Activated CD8-positive, alpha-beta T cell treated with anti-CD3 and anti-CD28 coated beads for 36 hours (primary cell): ENCODE data around the gene OGFR. TPM values are rescaled to one million over a fixed set of nuclear protein-coding genes. Genes with fewer than 3 reads are reported as not detected.

Experiments
- ATAC-seq: fragments of 200-7000 bp; cut with Tn5 transposase; one replicate; pipeline ENCODE4 v1.10.0; 2021; ENCODE audit warnings: mild to moderate bottlenecking, moderate library complexity
- CTCF ChIA-PET: fragments of 350-600 bp; sonication (Branson Sonifier 250); formaldehyde crosslinking; loops from one replicate; lab custom pipeline; 2021; ENCODE audit warnings: antibody characterized with exemption; lab: Charles Lee
- POLR2A ChIA-PET: fragments of 350-600 bp; sonication (Branson Sonifier 250); formaldehyde crosslinking; loops from one replicate; lab custom pipeline; 2021; ENCODE audit warnings: antibody characterized with exemption; lab: Charles Lee
- DNase-seq: peaks from one replicate; pipeline ENCODE4 v3.0.0-alpha.2; 2020
- H3K27ac Mint-ChIP-seq: one replicate; pipeline ENCODE4 v1.8.0; 2021; ENCODE audit warnings: mild to moderate bottlenecking, mixed read lengths
- H3K27me3 Mint-ChIP-seq: one replicate; pipeline ENCODE4 v1.8.0; 2021; ENCODE audit warnings: mixed read lengths
- H3K36me3 Mint-ChIP-seq: one replicate; pipeline ENCODE4 v1.8.0; 2021; ENCODE audit warnings: low read depth, mixed read lengths
- H3K4me1 Mint-ChIP-seq: one replicate; pipeline ENCODE4 v1.8.0; 2021; ENCODE audit warnings: low read depth, mixed read lengths
- H3K4me3 Mint-ChIP-seq: one replicate; pipeline ENCODE4 v1.8.0; 2021; ENCODE audit warnings: mild to moderate bottlenecking, moderate library complexity, mixed read lengths
- H3K9me3 Mint-ChIP-seq: one replicate; pipeline ENCODE4 v1.8.0; 2021; ENCODE audit warnings: mixed read lengths
- CTCF ChIP-seq: fragments of 200-600 bp; IDR thresholded peaks from one replicate; pipeline ENCODE4 v1.8.0; 2022; ENCODE audit warnings: antibody characterized with exemption, mild to moderate bottlenecking
- intact Hi-C: fragments of 100-400 bp; cut with micrococcal nuclease; formaldehyde crosslinking; loops from one replicate; pipeline ENCODE4 v1.10.0; 2022
- total RNA-seq, 2 experiments: library from RNA; stranded (reverse); gene quantifications; one replicate each; pipeline ENCODE4 v1.2.3, GENCODE V29; 2021

OGFR gene
- total RNA-seq, 2 experiments from 2014 or later = 53.6 to 55.2 TPM

GRCh38 chr20:62797671-62798532 is 6.7 kb upstream of the OGFR start:
- Mint-ChIP-seq H3K27me3 (no peaks in the 10 kb centered on the region), H3K4me1 (peaks cover 26% of the 10 kb centered on the region), H3K4me3 (peak overlapping the region; percentile 80), H3K36me3 (peaks cover 29% of the 10 kb centered on the region), H3K27ac (peak overlapping the region; percentile 85), H3K9me3 (no peaks in the 10 kb centered on the region)
- POLR2A ChIA-PET = interaction anchor here (0.7 to 1.4 kb wide), 3 partner anchors 8 to 11 kb away, joined by 3 to 7 read pairs (median 6); no protein-coding TSS in a partner anchor
- intact Hi-C loops = loop anchor here (10.0 kb wide), 1 partner anchor 143 kb away; no protein-coding TSS in a partner anchor
- DNase-seq = no peak
- CTCF ChIA-PET = interaction anchor here (1.6 to 4.7 kb wide), 2 partner anchors 10 to 11 kb away, joined by 12 to 33 read pairs; no protein-coding TSS in a partner anchor
- no peak for TF ChIP-seq CTCF
- no peak for ATAC-seq

- no peak for ATAC-seq
- Mint-ChIP-seq H3K4me1 (peaks cover 20% of the 10 kb centered on the region), H3K36me3 (peaks cover 29% of the 10 kb centered on the region), H3K4me3 (no peak overlapping the region), H3K27ac (no peak overlapping the region), H3K9me3 (no peaks in the 10 kb centered on the region), H3K27me3 (no peaks in the 10 kb centered on the region)
- no peak for TF ChIP-seq CTCF
- CTCF ChIA-PET = interaction anchor here (1.6 kb wide), 1 partner anchor 9 kb away, joined by 12 read pairs; no protein-coding TSS in a partner anchor
- intact Hi-C loops = loop anchor here (10.0 kb wide), 1 partner anchor 144 kb away; no protein-coding TSS in a partner anchor
- DNase-seq = no peak
- POLR2A ChIA-PET = interaction anchor here (1.4 kb wide), 1 partner anchor 9 kb away, joined by 6 read pairs; no protein-coding TSS in a partner anchor
Observed at GRCh38 chr20:62799036-62799435, 5.6 kb upstream of the OGFR start.

- Mint-ChIP-seq H3K36me3 (peaks cover 29% of the 10 kb centered on the region), H3K4me3 (no peak overlapping the region), H3K27ac (no peak overlapping the region), H3K4me1 (peaks cover 23% of the 10 kb centered on the region), H3K9me3 (no peaks in the 10 kb centered on the region), H3K27me3 (no peaks in the 10 kb centered on the region)
- DNase-seq (no peak), ATAC-seq (no peak)
- TF ChIP-seq CTCF = no peak
- POLR2A ChIA-PET = interaction anchor here (1.4 kb wide), 1 partner anchor 8 kb away, joined by 6 read pairs; no protein-coding TSS in a partner anchor
- CTCF ChIA-PET = interaction anchor here (1.6 kb wide), 1 partner anchor 9 kb away, joined by 12 read pairs; no protein-coding TSS in a partner anchor
- intact Hi-C loops = loop anchor here (10.0 kb wide), 1 partner anchor 145 kb away; no protein-coding TSS in a partner anchor
Observed at GRCh38 chr20:62799459-62799858, 5.2 kb upstream of the OGFR start.

GRCh38 chr20:62799873-62800272 is 4.8 kb upstream of the OGFR start:
- Mint-ChIP-seq H3K4me1 (peaks cover 23% of the 10 kb centered on the region), H3K4me3 (no peak overlapping the region), H3K36me3 (peaks cover 29% of the 10 kb centered on the region), H3K27ac (no peak overlapping the region), H3K9me3 (no peaks in the 10 kb centered on the region), H3K27me3 (no peaks in the 10 kb centered on the region)
- intact Hi-C loops = loop anchor here (10.0 kb wide), 1 partner anchor 145 kb away; no protein-coding TSS in a partner anchor
- no peak for TF ChIP-seq CTCF
- DNase-seq (no peak), ATAC-seq (no peak)
- ChIA-PET POLR2A (no interaction called here), CTCF (interaction anchor here (1.6 kb wide), 1 partner anchor 8 kb away, joined by 12 read pairs; no protein-coding TSS in a partner anchor)
